Activated naive CD4-positive, alpha-beta T cell treated with anti-CD3 and anti-CD28 coated beads, Interleukin-2, amount 50 U/mL, for 72 hours (primary cell): ENCODE results near the gene ADORA1. TPM values are rescaled to one million over a fixed set of nuclear protein-coding genes. Genes with fewer than 3 reads are reported as not detected.
A peak's percentile ranks its signal among the peaks of the same experiment; 100 is the strongest.

Experiments
- ATAC-seq, 2 donors: fragments of 150-1000 bp; cut with Tn5 transposase; 2 replicates each; pipeline ENCODE4 v1.10.0; 2021; ENCODE audit warnings: mild to moderate bottlenecking in 2 of 2, moderate library complexity in 2 of 2
- DNase-seq, 2 donors: peaks; one replicate each; pipeline ENCODE4 v3.0.0; 2021 to 2022; ENCODE audit warnings: low spot score in 2 of 2
- H3K27ac Mint-ChIP-seq, 2 donors: one replicate each; pipeline ENCODE4 v1.8.0; 2022; ENCODE audit warnings: mild to moderate bottlenecking in 2 of 2, mixed read lengths in 2 of 2
- H3K36me3 Mint-ChIP-seq, 2 donors: one replicate each; pipeline ENCODE4 v1.8.0; 2022; ENCODE audit warnings: mixed read lengths in 2 of 2
- H3K9me3 Mint-ChIP-seq, 2 donors: one replicate each; pipeline ENCODE4 v1.8.0; 2022; ENCODE audit warnings: mixed read lengths in 2 of 2
- total RNA-seq, 2 donors: library from RNA; stranded (reverse); gene quantifications; one replicate each; pipeline ENCODE4 v1.2.3, GENCODE V29; 2022

Gene ADORA1
- total RNA-seq, 2 donors from 2014 or later, result not detected

DNA sequence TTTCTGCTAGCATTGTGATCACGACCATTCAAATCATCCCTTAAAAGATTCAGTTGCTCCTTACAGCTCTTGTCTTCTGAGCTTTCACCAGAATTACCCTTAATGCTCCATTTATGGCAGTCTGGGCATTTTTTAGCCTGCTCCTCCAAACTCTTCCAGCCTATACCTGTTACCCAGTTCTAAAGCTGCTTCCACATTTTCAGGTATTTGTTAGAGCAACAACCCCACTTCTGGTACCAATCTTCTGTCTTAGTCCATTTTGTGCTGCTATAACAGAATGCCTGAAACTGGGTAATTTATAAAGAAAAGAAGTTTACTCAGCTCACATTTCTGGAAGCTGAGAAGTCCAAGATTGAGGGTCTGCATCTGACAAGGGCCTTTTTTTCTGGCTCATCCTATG, 30.9 kb downstream of the ADORA1 start:
- ATAC-seq, result no peak
- no peak for DNase-seq
- Mint-ChIP-seq H3K27ac (no peak overlapping the region), H3K36me3 (no peaks in the 10 kb centered on the region), H3K9me3 (no peaks in the 10 kb centered on the region)

DNA sequence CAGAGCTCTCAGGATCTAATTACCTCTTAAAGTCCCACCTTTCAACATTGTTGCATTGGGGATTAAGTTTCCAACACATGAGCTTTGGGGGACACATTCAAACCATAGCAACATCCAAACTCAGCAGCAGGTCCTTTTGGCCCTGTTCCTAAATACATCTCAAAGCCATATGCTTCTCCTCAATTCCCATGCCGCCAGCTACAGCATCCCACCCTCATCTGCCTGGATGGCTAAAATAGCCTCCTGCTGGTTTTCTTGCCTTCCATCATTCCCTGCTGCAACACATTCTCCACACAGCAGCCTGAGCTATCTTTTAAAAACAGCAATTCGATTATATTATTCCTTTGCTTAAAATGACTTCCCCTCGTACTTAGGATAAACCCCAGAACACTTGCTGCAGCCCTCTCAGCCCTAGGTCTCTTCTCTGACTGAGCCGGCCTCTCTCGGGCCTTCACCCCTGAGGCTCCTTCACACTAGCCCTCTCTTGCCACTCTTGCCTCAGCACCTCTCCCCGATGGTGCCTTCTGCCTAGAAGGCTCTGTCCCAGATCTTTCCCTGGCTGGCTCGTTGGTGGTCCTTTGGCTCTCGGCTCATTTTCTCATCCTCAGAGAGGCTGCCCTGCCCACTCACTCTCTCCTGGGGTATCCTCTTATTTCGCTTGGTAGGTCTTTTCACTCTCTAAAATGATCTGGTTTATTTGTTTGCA, 31.6 kb downstream of the ADORA1 start:
- ATAC-seq (no peak), DNase-seq (no peak)
- H3K9me3 Mint-ChIP-seq, result no peaks in the 10 kb centered on the region
- H3K27ac Mint-ChIP-seq, result no peak overlapping the region
- H3K36me3 Mint-ChIP-seq, result no peaks in the 10 kb centered on the region

DNA sequence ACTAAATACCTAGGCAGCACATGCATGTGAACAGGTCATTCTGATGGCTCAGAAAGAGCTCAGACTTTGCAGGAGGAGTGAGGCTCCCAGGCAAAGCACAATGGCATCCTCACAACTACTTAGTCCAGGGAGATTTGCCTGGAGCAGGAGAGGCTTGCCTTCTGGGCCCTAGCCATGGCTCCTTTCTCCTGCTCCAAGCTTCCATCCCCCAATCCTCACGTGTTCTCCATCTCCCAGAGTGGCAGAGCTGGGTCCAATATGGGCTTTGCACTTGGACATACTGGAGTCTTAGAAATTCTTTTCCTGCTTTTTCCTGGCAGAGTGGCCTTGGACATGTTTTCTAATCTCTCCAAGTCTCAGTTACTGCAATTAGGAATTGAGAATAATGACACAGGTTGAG, 32.3 kb downstream of the ADORA1 start:
- no peaks in the 10 kb centered on the region for H3K36me3 Mint-ChIP-seq
- no peak for ATAC-seq
- no peak for DNase-seq
- no peaks in the 10 kb centered on the region for H3K9me3 Mint-ChIP-seq
- no peak overlapping the region for H3K27ac Mint-ChIP-seq

DNA sequence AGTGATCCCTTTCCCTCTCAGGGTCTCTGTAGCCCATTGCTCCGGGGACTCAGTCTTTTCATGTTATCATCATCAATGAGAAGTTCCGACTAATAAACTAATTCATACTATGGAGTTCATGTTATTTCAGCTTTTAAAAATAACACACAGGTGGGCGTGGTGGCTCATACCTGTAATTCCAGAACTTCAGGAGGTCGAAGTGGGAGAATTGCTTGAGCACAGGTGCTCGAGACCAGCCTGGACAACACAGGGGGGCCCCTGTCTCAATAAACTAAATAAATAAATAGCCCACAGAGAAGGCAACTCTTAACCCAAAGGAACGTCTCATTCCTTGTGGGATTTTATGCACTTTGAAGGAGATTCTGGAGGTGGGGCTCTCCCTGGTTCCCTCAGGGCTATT, 33.6 kb downstream of the ADORA1 start:
- Mint-ChIP-seq H3K9me3 (no peaks in the 10 kb centered on the region), H3K27ac (no peak overlapping the region), H3K36me3 (no peaks in the 10 kb centered on the region)
- ATAC-seq, result no peak
- no peak for DNase-seq

DNA sequence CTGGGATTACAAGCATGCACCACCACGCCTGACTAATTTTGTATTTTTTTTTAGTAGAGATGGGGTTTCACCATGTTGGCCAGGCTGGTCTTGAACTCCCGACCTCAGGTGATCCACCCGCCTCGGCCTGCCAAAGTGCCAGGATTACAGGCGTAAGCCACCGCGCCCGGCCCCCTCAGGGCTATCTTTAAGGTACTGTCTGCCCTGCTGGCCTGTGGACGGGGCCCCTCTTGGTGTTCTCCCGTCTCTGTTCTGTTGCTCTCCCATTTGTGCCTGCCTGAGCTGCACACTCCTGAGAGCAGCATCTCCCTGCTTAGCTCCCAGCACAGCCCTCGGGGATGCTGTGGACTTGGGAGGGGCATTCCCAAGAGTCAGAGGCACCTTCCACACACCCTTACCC, 34.2 kb downstream of the ADORA1 start:
- DNase-seq (no peak), ATAC-seq (no peak)
- no peak overlapping the region for H3K27ac Mint-ChIP-seq
- H3K9me3 Mint-ChIP-seq, result no peaks in the 10 kb centered on the region
- H3K36me3 Mint-ChIP-seq, result no peaks in the 10 kb centered on the region

DNA sequence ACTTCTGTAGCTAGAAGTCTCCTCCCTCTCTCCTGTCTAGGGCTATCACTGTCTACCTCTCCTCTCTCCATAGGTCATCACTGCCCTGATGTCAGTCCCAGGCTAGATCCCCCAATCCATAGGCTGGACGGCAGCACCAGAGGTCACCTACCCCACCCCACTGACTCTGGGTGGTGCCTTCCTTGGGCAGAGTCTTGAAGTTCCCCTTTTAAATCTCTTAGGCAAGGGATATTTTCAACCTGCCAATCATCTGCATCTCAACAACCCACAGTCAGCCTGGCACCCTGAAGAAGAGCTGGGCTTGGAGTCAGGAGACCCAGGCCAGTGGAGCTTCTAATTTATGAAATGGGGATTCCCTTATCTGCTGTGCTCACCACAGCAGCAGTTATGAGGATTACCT, 34.9 kb downstream of the ADORA1 start:
- H3K36me3 Mint-ChIP-seq, result no peaks in the 10 kb centered on the region
- H3K27ac Mint-ChIP-seq, result no peak overlapping the region
- no peaks in the 10 kb centered on the region for H3K9me3 Mint-ChIP-seq
- ATAC-seq, result no peak
- DNase-seq, result no peak

DNA sequence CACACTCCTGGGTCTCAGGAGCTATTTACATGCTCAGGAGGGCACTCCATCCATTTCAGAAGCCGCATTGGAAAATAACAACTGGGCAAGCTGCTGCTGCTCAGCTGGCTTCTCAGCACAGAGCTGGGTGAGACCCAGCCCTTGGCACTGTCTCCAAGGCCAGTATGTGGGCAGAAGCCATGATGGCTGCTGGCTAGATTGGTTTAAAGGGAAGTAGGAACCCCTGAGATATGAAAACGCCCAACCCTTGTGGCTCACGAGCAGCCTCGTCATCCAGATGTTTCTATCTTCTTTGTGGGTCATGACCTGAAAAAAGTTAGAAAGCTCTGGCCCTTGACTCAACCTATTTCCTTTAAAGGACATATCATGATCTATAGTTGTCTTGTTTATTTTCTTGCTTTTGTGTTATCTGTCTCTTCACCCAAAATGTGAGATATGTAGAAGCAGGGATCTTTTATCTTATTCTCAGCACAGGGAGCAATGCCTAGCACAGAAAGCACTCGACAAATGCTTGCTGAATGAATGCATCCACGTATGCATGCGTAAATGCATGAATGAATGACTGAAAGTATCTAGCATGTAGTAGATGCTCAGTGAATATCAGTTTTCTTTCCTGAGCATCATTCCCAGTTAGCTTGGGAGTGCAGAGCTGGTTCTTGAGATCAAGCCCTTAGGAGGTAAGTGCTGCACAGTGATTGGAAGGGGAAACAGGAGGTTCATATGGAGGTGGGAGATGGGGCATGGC, 36.5 kb downstream of the ADORA1 start:
- H3K9me3 Mint-ChIP-seq, result no peaks in the 10 kb centered on the region
- no peak for ATAC-seq
- no peak overlapping the region for H3K27ac Mint-ChIP-seq
- no peaks in the 10 kb centered on the region for H3K36me3 Mint-ChIP-seq
- DNase-seq, result no peak

DNA sequence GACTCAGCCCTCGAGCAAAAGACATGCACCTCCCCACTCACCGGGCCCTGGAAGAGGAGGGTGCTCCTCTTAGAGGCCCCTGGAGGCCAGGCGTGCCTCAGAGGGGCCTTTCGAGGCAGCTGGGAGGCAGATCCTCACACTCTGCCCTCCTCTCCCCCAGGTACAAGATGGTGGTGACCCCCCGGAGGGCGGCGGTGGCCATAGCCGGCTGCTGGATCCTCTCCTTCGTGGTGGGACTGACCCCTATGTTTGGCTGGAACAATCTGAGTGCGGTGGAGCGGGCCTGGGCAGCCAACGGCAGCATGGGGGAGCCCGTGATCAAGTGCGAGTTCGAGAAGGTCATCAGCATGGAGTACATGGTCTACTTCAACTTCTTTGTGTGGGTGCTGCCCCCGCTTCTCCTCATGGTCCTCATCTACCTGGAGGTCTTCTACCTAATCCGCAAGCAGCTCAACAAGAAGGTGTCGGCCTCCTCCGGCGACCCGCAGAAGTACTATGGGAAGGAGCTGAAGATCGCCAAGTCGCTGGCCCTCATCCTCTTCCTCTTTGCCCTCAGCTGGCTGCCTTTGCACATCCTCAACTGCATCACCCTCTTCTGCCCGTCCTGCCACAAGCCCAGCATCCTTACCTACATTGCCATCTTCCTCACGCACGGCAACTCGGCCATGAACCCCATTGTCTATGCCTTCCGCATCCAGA, 37.7 kb downstream of the ADORA1 start:
- DNase-seq (no peak), ATAC-seq (no peak)
- no peak overlapping the region for H3K27ac Mint-ChIP-seq
- no peaks in the 10 kb centered on the region for H3K36me3 Mint-ChIP-seq
- H3K9me3 Mint-ChIP-seq, result no peaks in the 10 kb centered on the region

DNA sequence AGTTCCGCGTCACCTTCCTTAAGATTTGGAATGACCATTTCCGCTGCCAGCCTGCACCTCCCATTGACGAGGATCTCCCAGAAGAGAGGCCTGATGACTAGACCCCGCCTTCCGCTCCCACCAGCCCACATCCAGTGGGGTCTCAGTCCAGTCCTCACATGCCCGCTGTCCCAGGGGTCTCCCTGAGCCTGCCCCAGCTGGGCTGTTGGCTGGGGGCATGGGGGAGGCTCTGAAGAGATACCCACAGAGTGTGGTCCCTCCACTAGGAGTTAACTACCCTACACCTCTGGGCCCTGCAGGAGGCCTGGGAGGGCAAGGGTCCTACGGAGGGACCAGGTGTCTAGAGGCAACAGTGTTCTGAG, 38.3 kb downstream of the ADORA1 start:
- Mint-ChIP-seq H3K36me3 (no peaks in the 10 kb centered on the region), H3K9me3 (no peaks in the 10 kb centered on the region), H3K27ac (peak overlapping the region in 1 of 2 donors; percentile 15)
- no peak for ATAC-seq
- DNase-seq, result no peak

DNA sequence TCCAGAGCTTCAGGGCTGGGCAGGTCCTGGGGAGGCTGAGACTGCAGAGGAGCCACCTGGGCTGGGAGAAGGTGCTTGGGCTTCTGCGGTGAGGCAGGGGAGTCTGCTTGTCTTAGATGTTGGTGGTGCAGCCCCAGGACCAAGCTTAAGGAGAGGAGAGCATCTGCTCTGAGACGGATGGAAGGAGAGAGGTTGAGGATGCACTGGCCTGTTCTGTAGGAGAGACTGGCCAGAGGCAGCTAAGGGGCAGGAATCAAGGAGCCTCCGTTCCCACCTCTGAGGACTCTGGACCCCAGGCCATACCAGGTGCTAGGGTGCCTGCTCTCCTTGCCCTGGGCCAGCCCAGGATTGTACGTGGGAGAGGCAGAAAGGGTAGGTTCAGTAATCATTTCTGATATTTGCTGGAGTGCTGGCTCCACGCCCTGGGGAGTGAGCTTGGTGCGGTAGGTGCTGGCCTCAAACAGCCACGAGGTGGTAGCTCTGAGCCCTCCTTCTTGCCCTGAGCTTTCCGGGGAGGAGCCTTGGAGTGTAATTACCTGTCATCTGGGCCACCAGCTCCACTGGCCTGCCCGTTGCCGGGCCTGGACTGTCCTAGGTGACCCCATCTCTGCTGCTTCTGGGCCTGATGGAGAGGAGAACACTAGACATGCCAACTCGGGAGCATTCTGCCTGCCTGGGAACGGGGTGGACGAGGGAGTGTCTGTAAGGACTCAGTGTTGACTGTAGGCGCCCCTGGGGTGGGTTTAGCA, 38.8 kb downstream of the ADORA1 start:
- Mint-ChIP-seq H3K9me3 (no peaks in the 10 kb centered on the region), H3K36me3 (no peaks in the 10 kb centered on the region), H3K27ac (peak overlapping the region in 1 of 2 donors; percentile 15)
- ATAC-seq, result peak; percentile 28 to 43
- no peak for DNase-seq

DNA sequence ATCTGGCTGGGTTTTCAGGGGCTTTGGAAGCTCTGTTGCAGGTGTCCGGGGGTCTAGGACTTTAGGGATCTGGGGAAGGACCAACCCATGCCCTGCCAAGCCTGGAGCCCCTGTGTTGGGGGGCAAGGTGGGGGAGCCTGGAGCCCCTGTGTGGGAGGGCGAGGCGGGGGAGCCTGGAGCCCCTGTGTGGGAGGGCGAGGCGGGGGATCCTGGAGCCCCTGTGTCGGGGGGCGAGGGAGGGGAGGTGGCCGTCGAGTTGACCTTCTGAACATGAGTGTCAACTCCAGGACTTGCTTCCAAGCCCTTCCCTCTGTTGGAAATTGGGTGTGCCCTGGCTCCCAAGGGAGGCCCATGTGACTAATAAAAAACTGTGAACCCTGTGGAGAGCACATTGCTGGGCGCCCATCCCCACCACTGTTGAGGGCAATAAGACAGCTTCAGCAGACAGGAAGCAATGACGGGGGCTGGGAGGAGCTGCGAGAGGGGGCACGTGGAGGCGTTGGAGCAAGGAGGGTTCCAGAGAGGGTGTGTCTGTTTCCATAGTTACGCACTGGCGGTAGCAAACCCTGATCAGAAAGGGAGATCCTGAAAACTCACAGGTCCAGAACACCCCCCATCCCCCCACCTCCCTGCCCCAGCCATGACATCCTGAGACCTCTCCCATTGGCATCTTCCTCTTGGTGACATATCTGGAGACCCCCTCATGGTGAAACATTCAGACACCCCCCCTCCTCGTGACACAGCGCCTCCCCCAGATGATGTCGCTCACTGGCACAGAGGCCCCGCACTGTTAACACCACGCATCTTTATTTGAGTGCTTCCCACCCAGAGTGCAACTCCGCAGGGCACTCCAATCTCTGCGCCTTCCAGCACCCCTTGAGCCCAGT, 39.7 kb downstream of the ADORA1 start:
- Mint-ChIP-seq H3K36me3 (no peaks in the 10 kb centered on the region), H3K9me3 (no peaks in the 10 kb centered on the region), H3K27ac (no peak overlapping the region)
- no peak for DNase-seq
- ATAC-seq, result no peak

DNA sequence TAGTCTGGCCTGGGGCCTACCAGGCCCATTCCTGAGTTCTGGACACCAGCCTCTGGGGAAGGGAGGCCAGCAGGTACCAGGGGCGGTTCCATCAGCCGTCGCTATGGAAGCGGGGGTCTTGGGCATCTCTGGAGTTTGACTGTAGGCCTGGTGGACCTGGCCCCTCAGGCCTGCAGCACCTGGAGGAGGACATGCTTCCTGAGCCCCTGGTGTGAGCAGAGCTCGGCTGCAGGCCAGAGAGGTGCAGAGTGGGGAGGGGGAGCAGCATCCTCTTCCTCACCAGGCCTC, 40.3 kb downstream of the ADORA1 start:
- Mint-ChIP-seq H3K27ac (no peak overlapping the region), H3K36me3 (no peaks in the 10 kb centered on the region), H3K9me3 (no peaks in the 10 kb centered on the region)
- no peak for ATAC-seq
- no peak for DNase-seq

DNA sequence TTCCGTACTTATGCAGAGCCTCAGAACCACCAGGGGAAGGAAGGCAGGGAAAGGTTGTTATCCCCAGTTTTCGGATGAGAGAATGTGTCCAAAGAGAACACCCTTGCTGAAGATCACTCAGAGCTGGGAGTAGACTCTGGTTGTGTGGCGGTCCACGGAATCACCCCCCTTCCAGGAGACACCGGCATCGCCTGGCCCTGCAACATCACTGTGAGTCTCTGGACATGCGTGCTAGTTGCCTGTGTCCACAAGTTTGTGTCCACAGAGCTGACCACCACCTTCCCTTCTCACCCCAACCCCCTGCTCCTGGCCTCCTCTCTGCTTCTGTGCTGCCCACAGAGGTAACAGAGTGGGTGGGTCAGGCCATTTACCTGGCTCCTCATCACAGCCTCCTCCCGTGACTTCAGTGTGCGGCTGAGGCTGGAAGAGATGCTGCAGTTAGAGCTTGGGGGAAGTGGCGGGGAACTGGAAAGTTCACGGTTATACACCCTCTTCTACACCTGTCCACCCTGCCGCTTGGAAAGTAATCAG, 40.8 kb downstream of the ADORA1 start:
- no peak for ATAC-seq
- DNase-seq, result no peak
- Mint-ChIP-seq H3K9me3 (no peaks in the 10 kb centered on the region), H3K36me3 (no peaks in the 10 kb centered on the region), H3K27ac (no peak overlapping the region)

DNA sequence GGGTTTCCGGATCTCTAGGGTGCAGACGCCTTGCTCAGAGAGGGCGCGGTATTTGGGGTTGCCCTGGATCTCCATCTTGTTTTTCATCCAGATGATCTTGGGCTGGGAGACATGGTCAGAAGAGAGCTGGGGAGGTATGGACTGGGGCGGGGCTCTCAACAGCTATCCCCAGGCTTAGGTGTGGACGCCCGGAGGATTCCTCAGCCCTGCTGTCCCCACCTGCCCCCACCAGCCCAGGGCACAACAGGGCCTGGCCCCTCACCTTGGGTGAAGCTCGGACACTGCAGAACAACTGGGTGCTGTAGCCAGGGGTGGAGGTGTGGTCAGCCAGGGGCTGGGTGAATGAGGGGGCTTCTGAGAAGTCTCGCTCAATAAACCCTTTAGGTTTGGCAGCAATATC, 41.5 kb downstream of the ADORA1 start:
- ATAC-seq (no peak), DNase-seq (no peak)
- H3K27ac Mint-ChIP-seq, result no peak overlapping the region
- no peaks in the 10 kb centered on the region for H3K36me3 Mint-ChIP-seq
- H3K9me3 Mint-ChIP-seq, result no peaks in the 10 kb centered on the region

DNA sequence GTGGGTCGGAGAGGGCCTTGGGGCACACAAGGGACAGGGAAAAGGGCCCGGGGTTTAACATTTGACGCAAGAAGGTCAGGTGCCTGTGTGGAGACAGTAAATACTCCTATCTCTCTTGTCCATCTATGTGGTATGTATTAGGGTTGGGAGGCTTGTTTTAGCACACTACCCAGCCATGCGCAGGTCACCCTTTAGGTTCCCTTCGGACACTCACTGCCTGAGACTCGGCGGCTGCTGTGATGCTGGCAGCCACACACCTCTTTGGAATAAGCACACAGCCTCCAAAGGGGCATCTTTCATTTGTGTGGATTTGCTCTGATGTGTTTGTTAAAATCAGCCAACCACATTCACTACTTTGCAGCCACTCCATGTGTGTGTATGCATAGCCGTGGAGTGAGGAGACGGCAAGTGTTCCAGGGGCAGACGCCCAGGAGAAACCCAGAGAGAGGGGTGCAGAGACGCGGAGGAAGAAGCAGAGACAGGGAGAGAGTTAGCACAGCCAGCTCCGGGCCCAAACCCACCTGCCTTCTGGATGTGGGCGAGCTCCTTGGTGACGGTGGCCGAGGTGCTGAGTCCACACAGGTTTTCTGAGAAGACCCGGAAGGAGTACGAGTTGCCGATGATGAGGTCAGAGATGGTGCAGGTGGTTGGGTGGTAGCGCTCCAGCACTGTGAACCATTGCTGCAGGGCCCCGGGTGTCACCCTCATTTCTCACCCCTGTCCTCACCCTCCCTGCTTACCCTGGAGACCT, 42.4 kb downstream of the ADORA1 start:
- no peak for DNase-seq
- no peak for ATAC-seq
- H3K9me3 Mint-ChIP-seq, result no peaks in the 10 kb centered on the region
- H3K27ac Mint-ChIP-seq, result no peak overlapping the region
- no peaks in the 10 kb centered on the region for H3K36me3 Mint-ChIP-seq
